ENCODE results near the gene SPATC1L. TPM values are rescaled to one million over a fixed set of nuclear protein-coding genes. Genes with fewer than 3 reads are reported as not detected.

The SPATC1L gene
- total RNA-seq, 1 experiment from 2014 or later = 36.0 TPM

GRCh38 chr21:46211376-46211775 lies 27.1 kb upstream of the SPATC1L start:
- Histone ChIP-seq H3K9ac (ENCODE audit: extremely low read depth, insufficient read length, low read length) (no peak overlapping the region), H3K79me2 (ENCODE audit: insufficient read depth, low read length) (no peaks in the 10 kb centered on the region), H3K9me3 (ENCODE audit: control insufficient read depth, low read depth, low read length) (no peaks in the 10 kb centered on the region), H3K4ac (ENCODE audit: low read depth, low read length) (no peak overlapping the region), H2AK5ac (ENCODE audit: insufficient read length, low read length) (no peak overlapping the region), H3K14ac (ENCODE audit: insufficient read depth, low read length) (no peak overlapping the region), H4K20me1 (ENCODE audit: control insufficient read depth, insufficient read depth, insufficient read length) (no peaks in the 10 kb centered on the region), H4K8ac (replicated peaks; ENCODE audit: insufficient read length, low read depth, low read length) (no peak overlapping the region), H3K4me2 (ENCODE audit: insufficient read depth, insufficient read length, low read length) (no peak overlapping the region), H2BK12ac (ENCODE audit: insufficient read length, low read depth, low read length) (no peak overlapping the region), H2BK15ac (ENCODE audit: low read depth, low read length) (no peak overlapping the region), H3K56ac (ENCODE audit: insufficient read length, low read depth, low read length) (no peak overlapping the region), H2AFZ (ENCODE audit: low read length) (no peak overlapping the region), H2BK20ac (ENCODE audit: low read depth, low read length, poor library complexity, severe bottlenecking) (no peak overlapping the region), H2BK5ac (ENCODE audit: insufficient read length, low read length) (no peak overlapping the region), H3K23me2 (ENCODE audit: insufficient read length, low read depth, low read length, poor library complexity, severe bottlenecking) (no peaks in the 10 kb centered on the region), H3K27ac (ENCODE audit: insufficient read length, low read depth, low read length) (no peak overlapping the region), H3K27me3 (ENCODE audit: insufficient read depth, low read length) (no peaks in the 10 kb centered on the region), H3K79me1 (ENCODE audit: insufficient read depth, low read depth, low read length, poor library complexity, severe bottlenecking) (no peaks in the 10 kb centered on the region), H2BK120ac (ENCODE audit: low read depth, low read length, poor library complexity, severe bottlenecking) (no peak overlapping the region), H3K18ac (ENCODE audit: insufficient read length, low read depth, low read length) (no peak overlapping the region), H3K23ac (ENCODE audit: insufficient read length, low read depth, low read length) (no peak overlapping the region), H3T11ph (ENCODE audit: low read length) (no peak overlapping the region), H4K5ac (ENCODE audit: insufficient read length, low read depth, low read length) (no peak overlapping the region), H3K4me1 (ENCODE audit: insufficient read depth, low read length) (no peaks in the 10 kb centered on the region), H4K91ac (ENCODE audit: insufficient read length, low read depth, low read length) (no peak overlapping the region)
- WGBS (ENCODE audit: extremely low coverage, insufficient read length, low lambda C conversion rate) = no CpG with 5 or more reads among the region's 7 CpGs
- peak overlapping the region; percentile 65 to 89 (median 85); a peak in 5 of 7 replicates for H3K27ac Mint-ChIP-seq
- H3K9me3 Mint-ChIP-seq = no peaks in the 10 kb centered on the region
- TF ChIP-seq CTCF (conservative IDR thresholded peaks at IDR 0.05) = no peak
- no peaks in the 10 kb centered on the region for H3K27me3 Mint-ChIP-seq (ENCODE audit: low read depth)
- H3K4me3 Mint-ChIP-seq = no peak overlapping the region; a peak in 1 of 5 replicates
- H3K4me1 Mint-ChIP-seq = no peaks in the 10 kb centered on the region
- H3K36me3 Mint-ChIP-seq (ENCODE audit: insufficient read depth in 1 of 3, low read depth in 3 of 3) = peaks cover 14 to 46% (median 36%) of the 10 kb centered on the region in 3 experiments
- DNase-seq = no peak

All from H9 (cell line).